ENCODE data around the gene RAI2.

DNA sequence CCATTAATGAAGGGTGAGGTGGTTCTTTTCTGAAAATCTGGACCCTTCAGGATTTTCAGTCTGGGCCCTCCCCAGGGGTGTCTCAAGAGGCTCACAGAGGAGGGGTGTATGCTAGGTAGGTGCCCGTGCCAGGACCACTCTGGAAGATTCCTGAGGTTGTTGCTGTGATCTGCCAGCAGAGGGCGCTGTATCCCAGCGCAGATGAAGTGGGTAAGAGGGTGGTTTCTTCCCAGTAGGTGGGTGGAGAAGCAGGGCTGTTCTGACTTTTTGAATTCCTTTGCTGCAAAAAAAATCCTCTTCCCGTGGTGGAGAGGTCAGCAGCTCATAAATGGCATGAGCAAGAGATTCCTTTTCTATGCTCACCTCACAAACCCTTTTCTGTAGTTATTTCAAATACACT is 72.7 kb downstream of the RAI2 start:
- TF ChIP-seq EZH2phosphoT487 (IDR thresholded peaks at IDR 0.05) (no peak), EZH2 (IDR thresholded peaks at IDR 0.05) (no peak)
